Keratinocyte (primary cell): ENCODE data around the gene HOXC12.

Experiments
- CTCF ChIP-seq, 3 experiments: IDR thresholded peaks in 1 of 3; conservative IDR thresholded peaks in 1 of 3; optimal IDR thresholded peaks in 1 of 3; 2 replicates in 2 of 3; 3 replicates in 1 of 3; pipeline versions ENCODE3 to v1.5.1; 2011; ENCODE audit warnings: low read length in 3 of 3, mild to moderate bottlenecking in 3 of 3, moderate library complexity in 2 of 3, control low read depth in 1 of 3, inconsistent platforms in 1 of 3; ENCODE audit not compliant: insufficient read depth in 2 of 3; ENCODE audit errors: extremely low read depth in 1 of 3
- EZH2 ChIP-seq: IDR thresholded peaks from one replicate; pipeline ENCODE4 v1.6.1; 2012; ENCODE audit warnings: inconsistent platforms, mild to moderate bottlenecking, low read length, moderate library complexity

GRCh38 chr12:53952335-53952694 lies 2.4 kb upstream of the HOXC12 start:
- TF ChIP-seq CTCF (optimal IDR thresholded peaks at IDR 0.05 in 1 of 3, IDR thresholded peaks at IDR 0.05 in 1 of 3, conservative IDR thresholded peaks at IDR 0.05 in 1 of 3; ENCODE audit: extremely low read depth in 1 of 3, insufficient read depth in 2 of 3, low read length in 3 of 3) (no peak), EZH2 (no peak)
